Endothelial cell of umbilical vein (primary cell): ENCODE results near the gene UBE2H. TPM values are rescaled to one million over a fixed set of nuclear protein-coding genes. Genes with fewer than 3 reads are reported as not detected.

Experiments used
- BruUV-seq: library from RNA; stranded (reverse); fragments of 400-500 nt; replicated peaks from 2 replicates; lab custom pipeline; 2021; lab: Mats Ljungman, UMichigan
- CTCF ChIA-PET: fragments of 300-600, 350-600 bp; sonication (Branson Sonifier 250); formaldehyde crosslinking; loops from one replicate; lab custom pipeline; 2021; ENCODE audit warnings: antibody characterized with exemption, inconsistent platforms; lab: Charles Lee
- POLR2A ChIA-PET: fragments of 300-600, 350-600 bp; sonication (Branson Sonifier 250); formaldehyde crosslinking; loops from one replicate; lab custom pipeline; 2021; ENCODE audit warnings: antibody characterized with exemption, inconsistent platforms; lab: Charles Lee
- DNase-seq: peaks from one replicate; pipeline ENCODE4 v3.0.0-alpha.2; 2011; ENCODE audit warnings: low read depth, low spot score
- FAIRE-seq: peaks from 2 replicates; lab custom pipeline; 2011; peaks lifted over from hg19 to GRCh38; lab: Jason Lieb, UNC
- H2AFZ ChIP-seq: 2 replicates; pipeline ENCODE4 v1.6.0; 2012; ENCODE audit warnings: low read depth, low read length, control low read depth, inconsistent platforms
- H3K27ac ChIP-seq: 2 replicates; pipeline ENCODE4 v1.5.1; 2011; ENCODE audit warnings: low read depth, mild to moderate bottlenecking, control low read depth, low read length, moderate library complexity; ENCODE audit not compliant: insufficient read depth
- H3K27me3 ChIP-seq, 2 experiments: 2 replicates each; pipeline versions ENCODE4 v1.6.0 to v1.6.1; 2011; ENCODE audit warnings: low read length in 2 of 2, mixed read lengths in 1 of 2; ENCODE audit not compliant: control insufficient read depth in 2 of 2, insufficient read depth in 2 of 2
- H3K36me3 ChIP-seq, 2 experiments: 2 replicates in 1 of 2; 3 replicates in 1 of 2; pipeline ENCODE4 v1.5.1; 2011; ENCODE audit warnings: low read length in 2 of 2, mild to moderate bottlenecking in 1 of 2, moderate library complexity in 1 of 2; ENCODE audit not compliant: control insufficient read depth in 2 of 2, insufficient read depth in 2 of 2; ENCODE audit errors: extremely low read depth in 1 of 2
- H3K4me1 ChIP-seq: 3 replicates; pipeline ENCODE4 v1.5.1; 2011; ENCODE audit warnings: mild to moderate bottlenecking, low read length; ENCODE audit not compliant: control insufficient read depth, insufficient read depth; ENCODE audit errors: extremely low read depth
- H3K4me2 ChIP-seq: 2 replicates; pipeline ENCODE4 v1.6.1; 2011; ENCODE audit warnings: low read length, control low read depth, mixed read lengths; ENCODE audit not compliant: insufficient read depth
- H3K4me3 ChIP-seq, 3 experiments: fragments of 200-600 bp in 1 of 3; sonication (generic), shearing (Covaris generic) in 1 of 3; replicated peaks in 1 of 3; 2 replicates each; pipeline ENCODE4 v1.5.1; 2011 to 2016; ENCODE audit warnings: control low read depth in 3 of 3, low read length in 3 of 3, mild to moderate bottlenecking in 2 of 3, inconsistent platforms in 1 of 3, low read depth in 1 of 3, moderate library complexity in 1 of 3; ENCODE audit not compliant: insufficient read depth in 1 of 3
- H3K79me2 ChIP-seq: 2 replicates; pipeline ENCODE4 v1.6.0; 2012; ENCODE audit warnings: low read length, inconsistent platforms; ENCODE audit not compliant: control insufficient read depth, insufficient read depth
- H3K9ac ChIP-seq: replicated peaks from 2 replicates; pipeline ENCODE3; 2011; ENCODE audit warnings: low read length, control low read depth; ENCODE audit not compliant: insufficient read depth; ENCODE audit errors: extremely low read depth
- H3K9me1 ChIP-seq: replicated peaks from 3 replicates; pipeline ENCODE4 v1.6.0; 2011; ENCODE audit warnings: mild to moderate bottlenecking, low read length; ENCODE audit not compliant: control insufficient read depth, insufficient read depth; ENCODE audit errors: extremely low read depth
- H3K9me3 ChIP-seq: replicated peaks from 2 replicates; pipeline ENCODE4 v1.5.1; 2012; ENCODE audit warnings: low read length, inconsistent platforms; ENCODE audit not compliant: control insufficient read depth, insufficient read depth
- H4K20me1 ChIP-seq: replicated peaks from 2 replicates; pipeline ENCODE3; 2011; ENCODE audit warnings: mild to moderate bottlenecking, low read length; ENCODE audit not compliant: control insufficient read depth, insufficient read depth; ENCODE audit errors: extremely low read depth
- FOS ChIP-seq: IDR thresholded peaks from 2 replicates; pipeline ENCODE4 v1.6.1; 2011; ENCODE audit warnings: mild to moderate bottlenecking, low read length, moderate library complexity, borderline replicate concordance; ENCODE audit not compliant: insufficient read depth
- JUN ChIP-seq: IDR thresholded peaks from 2 replicates; pipeline ENCODE4 v1.6.1; 2011; ENCODE audit warnings: borderline replicate concordance, low read depth; ENCODE audit not compliant: insufficient read length, insufficient read depth
- MYC ChIP-seq: IDR thresholded peaks from one replicate; pipeline ENCODE4 v1.6.1; 2011; ENCODE audit warnings: mild to moderate bottlenecking, low read depth, low read length
- POLR2AphosphoS5 ChIP-seq: IDR thresholded peaks from 2 replicates; pipeline ENCODE4 v1.6.1; 2012; ENCODE audit warnings: low read depth, mild to moderate bottlenecking, control low read depth, low read length, moderate library complexity; ENCODE audit not compliant: insufficient read depth
- dilution Hi-C: fragments of 300-500 bp; cut with MboI; formaldehyde crosslinking; loops from one replicate; pipeline ENCODE4 v1.15.0; 2019; ENCODE audit warnings: low sequenced_read_pairs; ENCODE audit not compliant: extremely low pct_ligation_motif_present
- intact Hi-C: fragments of 100-400 bp; cut with micrococcal nuclease; formaldehyde crosslinking; loops from one replicate; pipeline ENCODE4 v1.10.0; 2022
- polyA plus RNA-seq, 4 experiments: library from polyadenylated mRNA; depleted of rRNA in 3 of 4; stranded (reverse) in 3 of 4; unstranded in 1 of 4; fragments of >200 nt; gene quantifications; 2 replicates each; pipeline versions ENCODE4 v1.2.1 to v1.2.3, GENCODE V29; 2011 to 2012; ENCODE audit warnings: missing spikeins in 1 of 4
- total RNA-seq: library from RNA; stranded (reverse); gene quantifications from 2 replicates; pipeline ENCODE4 v1.2.3, GENCODE V29; 2021
- TF ChIP-seq, protein P1 (sequence below), 2 donors: IDR thresholded peaks; 1 replicate in 1 of 2; 2 replicates in 1 of 2; pipeline ENCODE4 v1.5.1; 2011; ENCODE audit warnings: low read length in 2 of 2, mild to moderate bottlenecking in 2 of 2, moderate library complexity in 2 of 2, control low read depth in 1 of 2, inconsistent platforms in 1 of 2, low read depth in 1 of 2; ENCODE audit not compliant: insufficient read depth in 1 of 2; ENCODE audit errors: extremely low read depth in 1 of 2
- TF ChIP-seq, protein P2 (sequence below): IDR thresholded peaks from 2 replicates; pipeline ENCODE4 v1.6.1; 2011; ENCODE audit not compliant: insufficient read depth, insufficient read length

Gene UBE2H
- total and polyA plus RNA-seq, 2 donors (not counting 3 experiments of a cell fraction or from before 2014, with no cell fraction given), result 51.7 to 90.1 TPM

DNA sequence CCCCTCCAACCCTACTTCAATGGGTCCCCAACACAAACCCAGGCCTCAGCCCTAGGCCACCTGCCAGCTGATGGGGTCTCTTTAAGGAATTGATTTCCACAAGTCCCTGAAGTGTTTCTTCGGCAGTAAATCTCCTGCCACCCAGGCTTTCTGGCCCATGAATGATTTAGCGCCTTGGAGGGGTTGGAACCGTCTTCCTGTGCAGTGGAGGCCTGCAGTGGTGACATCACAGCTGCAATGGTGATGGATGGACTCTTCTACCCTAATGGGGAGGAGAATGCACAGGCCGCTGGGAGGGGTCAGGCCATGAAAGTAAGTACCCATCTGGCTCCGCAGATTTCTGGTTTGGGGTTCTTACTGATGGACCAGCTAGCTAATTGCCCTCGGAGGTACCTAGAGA, 163.8 kb downstream of the UBE2H start:
- H3K79me2 ChIP-seq, result no peaks in the 10 kb centered on the region
- no peak overlapping the region for H3K4me2 ChIP-seq
- H3K27me3 ChIP-seq, result peaks cover 41 to 42% of the 10 kb centered on the region in 2 experiments
- no peak overlapping the region for H3K9ac ChIP-seq
- dilution Hi-C loops (no loop called here), intact Hi-C loops (no loop called here)
- H4K20me1 ChIP-seq, result no peaks in the 10 kb centered on the region
- H3K4me1 ChIP-seq, result no peaks in the 10 kb centered on the region
- CTCF ChIA-PET, result interaction anchor here (0.9 to 1.7 kb wide), 2 partner anchors 9 to 36 kb away, joined by 4 to 5 read pairs; no protein-coding TSS in a partner anchor
- TF ChIP-seq FOS (no peak), JUN (no peak), MYC (no peak), POLR2AphosphoS5 (no peak)
- TF ChIP-seq, protein P1, sequence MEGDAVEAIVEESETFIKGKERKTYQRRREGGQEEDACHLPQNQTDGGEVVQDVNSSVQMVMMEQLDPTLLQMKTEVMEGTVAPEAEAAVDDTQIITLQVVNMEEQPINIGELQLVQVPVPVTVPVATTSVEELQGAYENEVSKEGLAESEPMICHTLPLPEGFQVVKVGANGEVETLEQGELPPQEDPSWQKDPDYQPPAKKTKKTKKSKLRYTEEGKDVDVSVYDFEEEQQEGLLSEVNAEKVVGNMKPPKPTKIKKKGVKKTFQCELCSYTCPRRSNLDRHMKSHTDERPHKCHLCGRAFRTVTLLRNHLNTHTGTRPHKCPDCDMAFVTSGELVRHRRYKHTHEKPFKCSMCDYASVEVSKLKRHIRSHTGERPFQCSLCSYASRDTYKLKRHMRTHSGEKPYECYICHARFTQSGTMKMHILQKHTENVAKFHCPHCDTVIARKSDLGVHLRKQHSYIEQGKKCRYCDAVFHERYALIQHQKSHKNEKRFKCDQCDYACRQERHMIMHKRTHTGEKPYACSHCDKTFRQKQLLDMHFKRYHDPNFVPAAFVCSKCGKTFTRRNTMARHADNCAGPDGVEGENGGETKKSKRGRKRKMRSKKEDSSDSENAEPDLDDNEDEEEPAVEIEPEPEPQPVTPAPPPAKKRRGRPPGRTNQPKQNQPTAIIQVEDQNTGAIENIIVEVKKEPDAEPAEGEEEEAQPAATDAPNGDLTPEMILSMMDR (IDR thresholded peaks at IDR 0.05; ENCODE audit: extremely low read depth in 1 of 2, insufficient read depth in 1 of 2, low read depth in 1 of 2, low read length in 2 of 2), result no peak
- TF ChIP-seq, protein P2, sequence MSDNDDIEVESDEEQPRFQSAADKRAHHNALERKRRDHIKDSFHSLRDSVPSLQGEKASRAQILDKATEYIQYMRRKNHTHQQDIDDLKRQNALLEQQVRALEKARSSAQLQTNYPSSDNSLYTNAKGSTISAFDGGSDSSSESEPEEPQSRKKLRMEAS, result no peak
- BruUV-seq, result no TSS peak
- no peak overlapping the region for H2AFZ ChIP-seq
- DNase-seq (no peak), FAIRE-seq (no peak)
- H3K9me3 ChIP-seq, result no peaks in the 10 kb centered on the region
- no peak overlapping the region for H3K4me3 ChIP-seq
- POLR2A ChIA-PET, result no interaction called here
- H3K9me1 ChIP-seq, result no peaks in the 10 kb centered on the region
- no peak overlapping the region for H3K27ac ChIP-seq
- no peaks in the 10 kb centered on the region for H3K36me3 ChIP-seq
